H9 (cell line): ENCODE data around the gene POU4F3. TPM values are rescaled to one million over a fixed set of nuclear protein-coding genes. Genes with fewer than 3 reads are reported as not detected.
A peak's percentile ranks its signal among the peaks of the same experiment; 100 is the strongest.

ENCODE experiments used
- DNase-seq: peaks from one replicate; pipeline ENCODE4 v3.0.0-alpha.2; 2017
- H2AFZ ChIP-seq: one replicate; pipeline ENCODE4 v1.6.1; 2013; ENCODE audit warnings: mild to moderate bottlenecking, low read length, control low read depth, moderate library complexity
- H2AK5ac ChIP-seq: 2 replicates; pipeline ENCODE4 v1.6.1; 2013; ENCODE audit warnings: low read length, control low read depth, mixed read lengths; ENCODE audit not compliant: insufficient read length
- H2BK120ac ChIP-seq: one replicate; pipeline ENCODE4 v1.6.1; 2013; ENCODE audit warnings: low read depth, mild to moderate bottlenecking, low read length, control low read depth, inconsistent platforms; ENCODE audit not compliant: poor library complexity, severe bottlenecking
- H2BK12ac ChIP-seq: 2 replicates; pipeline ENCODE4 v1.6.1; 2013; ENCODE audit warnings: low read length, control low read depth, mixed read lengths, low read depth; ENCODE audit not compliant: insufficient read length
- H2BK15ac ChIP-seq: 2 replicates; pipeline ENCODE4 v1.6.1; 2013; ENCODE audit warnings: low read depth, low read length, control low read depth
- H2BK20ac ChIP-seq: one replicate; pipeline ENCODE4 v1.6.1; 2013; ENCODE audit warnings: low read depth, mild to moderate bottlenecking, low read length, control low read depth, inconsistent platforms; ENCODE audit not compliant: poor library complexity, severe bottlenecking
- H2BK5ac ChIP-seq: 2 replicates; pipeline ENCODE4 v1.6.1; 2013; ENCODE audit warnings: low read length, control low read depth, mixed read lengths; ENCODE audit not compliant: insufficient read length
- H3K14ac ChIP-seq: 2 replicates; pipeline ENCODE4 v1.6.1; 2013; ENCODE audit warnings: low read length, control low read depth; ENCODE audit not compliant: insufficient read depth
- H3K18ac ChIP-seq: 2 replicates; pipeline ENCODE4 v1.6.1; 2013; ENCODE audit warnings: low read depth, mild to moderate bottlenecking, mixed read lengths, low read length, control low read depth; ENCODE audit not compliant: insufficient read length
- H3K23ac ChIP-seq: 2 replicates; pipeline ENCODE4 v1.6.1; 2013; ENCODE audit warnings: low read length, control low read depth, mixed read lengths, low read depth; ENCODE audit not compliant: insufficient read length
- H3K23me2 ChIP-seq: 2 replicates; pipeline ENCODE4 v1.6.1; 2013; ENCODE audit warnings: low read depth, mild to moderate bottlenecking, mixed read lengths, low read length, control low read depth; ENCODE audit not compliant: insufficient read length, poor library complexity, severe bottlenecking
- H3K27ac ChIP-seq: 2 replicates; pipeline ENCODE4 v1.5.1; 2013; ENCODE audit warnings: low read length, control low read depth, mixed read lengths, low read depth; ENCODE audit not compliant: insufficient read length
- H3K27me3 ChIP-seq: 2 replicates; pipeline ENCODE4 v1.6.1; 2013; ENCODE audit warnings: low read length, control low read depth, inconsistent platforms; ENCODE audit not compliant: insufficient read depth
- H3K4ac ChIP-seq: 2 replicates; pipeline ENCODE4 v1.6.1; 2013; ENCODE audit warnings: low read depth, mild to moderate bottlenecking, control low read depth, inconsistent platforms, low read length, moderate library complexity
- H3K4me1 ChIP-seq: 2 replicates; pipeline ENCODE4 v1.6.1; 2013; ENCODE audit warnings: low read length, control low read depth, inconsistent platforms; ENCODE audit not compliant: insufficient read depth
- H3K4me2 ChIP-seq: 2 replicates; pipeline ENCODE4 v1.6.1; 2013; ENCODE audit warnings: low read length, control low read depth, mixed read lengths; ENCODE audit not compliant: insufficient read length, insufficient read depth
- H3K56ac ChIP-seq: 2 replicates; pipeline ENCODE4 v1.6.1; 2013; ENCODE audit warnings: low read depth, mild to moderate bottlenecking, mixed read lengths, low read length, control low read depth; ENCODE audit not compliant: insufficient read length
- H3K79me1 ChIP-seq: 2 replicates; pipeline ENCODE4 v1.6.1; 2013; ENCODE audit warnings: low read depth, mild to moderate bottlenecking, moderate library complexity, low read length, control low read depth, inconsistent platforms; ENCODE audit not compliant: insufficient read depth, poor library complexity, severe bottlenecking
- H3K79me2 ChIP-seq: 2 replicates; pipeline ENCODE4 v1.6.1; 2013; ENCODE audit warnings: low read length, control low read depth, inconsistent platforms; ENCODE audit not compliant: insufficient read depth
- H3K9ac ChIP-seq: 2 replicates; pipeline ENCODE4 v1.6.1; 2013; ENCODE audit warnings: low read length, control low read depth, mixed read lengths; ENCODE audit not compliant: insufficient read length; ENCODE audit errors: extremely low read depth
- H3K9me3 ChIP-seq: one replicate; pipeline ENCODE4 v1.6.1; 2013; ENCODE audit warnings: low read depth, low read length, inconsistent platforms; ENCODE audit not compliant: control insufficient read depth
- H3T11ph ChIP-seq: one replicate; pipeline ENCODE4 v1.6.1; 2013; ENCODE audit warnings: mild to moderate bottlenecking, low read length, control low read depth, inconsistent platforms
- H4K20me1 ChIP-seq: one replicate; pipeline ENCODE4 v1.6.1; 2013; ENCODE audit not compliant: control insufficient read depth, insufficient read length, insufficient read depth
- H4K5ac ChIP-seq: 2 replicates; pipeline ENCODE4 v1.6.1; 2013; ENCODE audit warnings: low read depth, mild to moderate bottlenecking, mixed read lengths, low read length, control low read depth; ENCODE audit not compliant: insufficient read length
- H4K8ac ChIP-seq: replicated peaks from 2 replicates; pipeline ENCODE4 v1.6.1; 2013; ENCODE audit warnings: low read length, control low read depth, mixed read lengths, low read depth; ENCODE audit not compliant: insufficient read length
- H4K91ac ChIP-seq: 2 replicates; pipeline ENCODE4 v1.6.1; 2013; ENCODE audit warnings: low read depth, mild to moderate bottlenecking, moderate library complexity, mixed read lengths, low read length, control low read depth; ENCODE audit not compliant: insufficient read length
- H3K27ac Mint-ChIP-seq, 3 experiments: 2 replicates in 2 of 3; 3 replicates in 1 of 3; pipeline ENCODE4 v1.8.0; 2020 to 2021; ENCODE audit warnings: mixed read lengths in 3 of 3, mild to moderate bottlenecking in 1 of 3, moderate library complexity in 1 of 3
- H3K27me3 Mint-ChIP-seq: 2 replicates; pipeline ENCODE4 v1.8.0; 2021; ENCODE audit warnings: low read depth, mild to moderate bottlenecking, moderate library complexity, mixed read lengths
- H3K36me3 Mint-ChIP-seq, 3 experiments: 2 replicates in 2 of 3; 3 replicates in 1 of 3; pipeline ENCODE4 v1.8.0; 2020 to 2021; ENCODE audit warnings: low read depth in 3 of 3, mixed read lengths in 3 of 3; ENCODE audit not compliant: insufficient read depth in 1 of 3
- H3K4me1 Mint-ChIP-seq, 2 experiments: 2 replicates each; pipeline ENCODE4 v1.8.0; 2020; ENCODE audit warnings: mixed read lengths in 2 of 2
- H3K4me3 Mint-ChIP-seq, 2 experiments: 2 replicates in 1 of 2; 3 replicates in 1 of 2; pipeline ENCODE4 v1.8.0; 2020 to 2021; ENCODE audit warnings: mild to moderate bottlenecking in 2 of 2, mixed read lengths in 2 of 2, moderate library complexity in 1 of 2
- H3K9me3 Mint-ChIP-seq, 2 experiments: 2 replicates in 1 of 2; 3 replicates in 1 of 2; pipeline ENCODE4 v1.8.0; 2020; ENCODE audit warnings: mild to moderate bottlenecking in 2 of 2, mixed read lengths in 2 of 2, moderate library complexity in 1 of 2
- WGBS: extraction: QIAGEN DNeasy Blood & Tissue Kit; methylation state at CpG from one replicate; pipeline ENCODE4 v1.1.7; 2013; ENCODE audit warnings: missing lambda C conversion rate, low lambda C conversion rate, mixed read lengths; ENCODE audit not compliant: insufficient read length; ENCODE audit errors: extremely low coverage; 5-methylcytosine and 5-hydroxymethylcytosine counted together
- total RNA-seq: library from RNA; stranded (reverse); gene quantifications from 2 replicates; pipeline ENCODE4 v1.2.1, GENCODE V29; 2021
- TF ChIP-seq, protein P1 (sequence below): fragments of 200-600 bp; sonication (generic); conservative IDR thresholded peaks from 3 replicates; pipeline ENCODE4 v1.8.0; 2021; ENCODE audit warnings: antibody characterized with exemption, mild to moderate bottlenecking

POU4F3 gene
- total RNA-seq, 1 experiment from 2014 or later, result not detected

DNA sequence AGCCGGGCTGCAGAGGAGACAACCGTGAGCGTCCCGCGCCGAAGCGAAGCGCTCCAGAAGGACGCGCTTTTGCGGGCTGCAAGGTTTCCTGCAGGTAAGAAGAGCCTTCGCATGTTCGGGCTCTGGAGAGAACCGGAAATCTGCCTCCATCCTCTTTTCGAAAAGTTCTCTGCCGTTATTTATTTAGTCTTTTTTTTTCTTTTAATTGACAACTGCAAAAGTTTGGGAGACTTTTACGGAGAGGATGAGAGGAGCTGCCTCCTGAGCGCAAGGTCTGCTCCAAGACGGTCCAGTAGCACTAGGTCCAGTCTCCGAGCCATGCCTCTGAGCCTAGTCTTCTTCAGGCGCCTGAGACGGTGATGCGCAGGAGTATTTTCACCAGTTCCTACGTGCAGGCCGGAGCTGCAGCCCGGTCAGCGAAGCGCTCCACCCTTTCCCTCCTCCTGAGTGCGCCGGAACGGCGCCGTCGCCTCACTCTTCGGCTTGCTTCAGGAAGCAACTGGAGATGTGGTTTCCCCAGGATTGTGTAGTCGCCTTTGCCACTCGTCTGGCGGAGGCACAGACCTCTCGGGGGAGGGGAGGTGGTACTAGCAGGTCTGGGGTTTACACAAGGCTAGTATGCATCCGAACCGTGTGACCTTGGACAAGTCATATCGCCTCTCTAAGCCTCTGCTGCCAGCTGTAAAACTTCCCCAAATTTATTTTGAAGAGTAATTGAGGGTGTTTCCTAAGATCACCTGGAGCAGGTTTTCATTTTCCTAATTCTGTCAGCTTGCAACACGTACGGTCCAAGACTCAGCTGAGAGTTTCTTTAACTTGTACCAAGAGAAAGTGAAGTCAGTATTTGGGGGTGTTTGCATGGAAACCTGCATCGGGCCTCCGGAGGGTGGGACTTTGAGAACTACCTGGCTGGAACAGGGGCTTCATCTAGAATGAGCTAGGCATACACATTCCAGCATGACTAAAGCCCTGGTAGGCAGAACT lies 4.5 kb downstream of the POU4F3 start:
- peaks cover 7% of the 10 kb centered on the region for H3K23me2 ChIP-seq
- Mint-ChIP-seq H3K27ac (no peak overlapping the region), H3K9me3 (peaks cover 9% of the 10 kb centered on the region in 2 experiments; a peak in 4 of 5 replicates), H3K27me3 (peaks cover 100% of the 10 kb centered on the region), H3K4me3 (peak overlapping the region in 1 of 2 experiments; percentile 55; a peak in 3 of 5 replicates), H3K36me3 (peaks cover 0 to 2% (median 0%) of the 10 kb centered on the region in 3 experiments; a peak in 2 of 7 replicates), H3K4me1 (peaks cover 39 to 53% of the 10 kb centered on the region in 2 experiments)
- peaks cover 84% of the 10 kb centered on the region for H3K27me3 ChIP-seq
- H2AFZ ChIP-seq, result no peak overlapping the region
- no peak overlapping the region for H2BK20ac ChIP-seq
- no peak overlapping the region for H2BK15ac ChIP-seq
- H3K56ac ChIP-seq, result no peak overlapping the region
- H3K4me1 ChIP-seq, result peaks cover 2% of the 10 kb centered on the region; the same call in 1 of the 2 replicates
- H4K8ac ChIP-seq, result no peak overlapping the region
- DNase-seq, result peak; percentile 68
- no peaks in the 10 kb centered on the region for H3K79me1 ChIP-seq
- no peak overlapping the region for H2AK5ac ChIP-seq
- no CpG with 5 or more reads among the region's 46 CpGs for WGBS
- no peak overlapping the region for H3K18ac ChIP-seq
- no peak overlapping the region for H3K14ac ChIP-seq
- no peak overlapping the region for H4K5ac ChIP-seq
- H3K23ac ChIP-seq, result no peak overlapping the region
- H2BK12ac ChIP-seq, result no peak overlapping the region
- no peak overlapping the region for H3K9ac ChIP-seq
- H3K4ac ChIP-seq, result no peak overlapping the region
- no peaks in the 10 kb centered on the region for H3K9me3 ChIP-seq
- H4K20me1 ChIP-seq, result peaks cover 2% of the 10 kb centered on the region
- H2BK120ac ChIP-seq, result no peak overlapping the region
- H3K4me2 ChIP-seq, result peak overlapping the region; percentile 34
- TF ChIP-seq, protein P1, sequence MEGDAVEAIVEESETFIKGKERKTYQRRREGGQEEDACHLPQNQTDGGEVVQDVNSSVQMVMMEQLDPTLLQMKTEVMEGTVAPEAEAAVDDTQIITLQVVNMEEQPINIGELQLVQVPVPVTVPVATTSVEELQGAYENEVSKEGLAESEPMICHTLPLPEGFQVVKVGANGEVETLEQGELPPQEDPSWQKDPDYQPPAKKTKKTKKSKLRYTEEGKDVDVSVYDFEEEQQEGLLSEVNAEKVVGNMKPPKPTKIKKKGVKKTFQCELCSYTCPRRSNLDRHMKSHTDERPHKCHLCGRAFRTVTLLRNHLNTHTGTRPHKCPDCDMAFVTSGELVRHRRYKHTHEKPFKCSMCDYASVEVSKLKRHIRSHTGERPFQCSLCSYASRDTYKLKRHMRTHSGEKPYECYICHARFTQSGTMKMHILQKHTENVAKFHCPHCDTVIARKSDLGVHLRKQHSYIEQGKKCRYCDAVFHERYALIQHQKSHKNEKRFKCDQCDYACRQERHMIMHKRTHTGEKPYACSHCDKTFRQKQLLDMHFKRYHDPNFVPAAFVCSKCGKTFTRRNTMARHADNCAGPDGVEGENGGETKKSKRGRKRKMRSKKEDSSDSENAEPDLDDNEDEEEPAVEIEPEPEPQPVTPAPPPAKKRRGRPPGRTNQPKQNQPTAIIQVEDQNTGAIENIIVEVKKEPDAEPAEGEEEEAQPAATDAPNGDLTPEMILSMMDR, result no peak
- H3T11ph ChIP-seq, result no peak overlapping the region
- no peak overlapping the region for H3K27ac ChIP-seq
- no peak overlapping the region for H4K91ac ChIP-seq
- H2BK5ac ChIP-seq, result no peak overlapping the region
- H3K79me2 ChIP-seq, result no peaks in the 10 kb centered on the region
